ENCODE measurements around the gene HTT.

The HTT gene

GRCh38 chr4:3234171-3235029 lies 159.9 kb downstream of the HTT start:
- DNase-seq (ENCODE audit: low spot score), result no peak

- no peak for DNase-seq (ENCODE audit: low spot score)
Measured at GRCh38 chr4:3235030-3235345, 160.5 kb downstream of the HTT start.

- no peak for DNase-seq (ENCODE audit: low spot score)
Measured at GRCh38 chr4:3235581-3235980, 161.1 kb downstream of the HTT start.

GRCh38 chr4:3236326-3236878 lies 161.9 kb downstream of the HTT start:
- no peak for DNase-seq (ENCODE audit: low spot score)

- no peak for DNase-seq (ENCODE audit: low spot score)
Measured at GRCh38 chr4:3237266-3237665, 162.8 kb downstream of the HTT start.

GRCh38 chr4:3237712-3238560 lies 163.5 kb downstream of the HTT start:
- no peak for DNase-seq (ENCODE audit: low spot score)

GRCh38 chr4:3238721-3239120 lies 164.2 kb downstream of the HTT start:
- DNase-seq (ENCODE audit: low spot score), result no peak

- no peak for DNase-seq (ENCODE audit: low spot score)
Measured at GRCh38 chr4:3239303-3239702, 164.8 kb downstream of the HTT start.

GRCh38 chr4:3239998-3240920 lies 165.8 kb downstream of the HTT start:
- DNase-seq (ENCODE audit: low spot score), result no peak

GRCh38 chr4:3240936-3241522 lies 166.5 kb downstream of the HTT start:
- no peak for DNase-seq (ENCODE audit: low spot score)

- no peak for DNase-seq (ENCODE audit: low spot score)
Measured at GRCh38 chr4:3241898-3242524, 167.5 kb downstream of the HTT start.

- DNase-seq (ENCODE audit: low spot score), result no peak
Measured at GRCh38 chr4:3243136-3243780, 168.8 kb downstream of the HTT start.

GRCh38 chr4:3244002-3244401 lies 169.5 kb downstream of the HTT start:
- DNase-seq (ENCODE audit: low spot score), result no peak

GRCh38 chr4:3244747-3245146 lies 170.3 kb downstream of the HTT start:
- no peak for DNase-seq (ENCODE audit: low spot score)

GRCh38 chr4:3245676-3246075 lies 171.2 kb downstream of the HTT start:
- DNase-seq (ENCODE audit: low spot score), result no peak

GRCh38 chr4:3246458-3247398 lies 172.2 kb downstream of the HTT start:
- no peak for DNase-seq (ENCODE audit: low spot score)

GRCh38 chr4:3247399-3248177 lies 173.1 kb downstream of the HTT start:
- no peak for DNase-seq (ENCODE audit: low spot score)

GRCh38 chr4:3248178-3248480 lies 173.6 kb downstream of the HTT start:
- DNase-seq (ENCODE audit: low spot score), result no peak
